ENCODE results near the gene CFAP141.

DNA sequence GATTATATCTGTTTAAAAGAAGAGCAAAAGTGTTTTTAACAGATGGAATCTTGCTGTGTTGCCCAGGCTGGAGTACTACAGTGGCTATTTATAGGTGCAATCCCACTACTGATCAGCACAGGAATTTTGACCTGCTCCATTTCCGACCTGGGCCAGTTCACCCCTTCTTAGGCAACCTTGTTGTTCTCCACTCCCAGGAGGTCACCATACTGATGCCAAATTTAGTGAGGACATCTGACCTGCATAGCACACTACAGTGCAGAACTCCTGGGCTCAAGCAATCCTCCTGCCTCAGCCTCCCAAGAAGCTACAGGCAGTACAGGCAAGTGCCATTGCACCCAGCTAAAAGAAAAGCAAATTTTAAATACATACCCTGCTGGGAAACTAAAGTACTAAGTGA, 39.9 kb downstream of the CFAP141 start:
- TF ChIP-seq, protein P1, sequence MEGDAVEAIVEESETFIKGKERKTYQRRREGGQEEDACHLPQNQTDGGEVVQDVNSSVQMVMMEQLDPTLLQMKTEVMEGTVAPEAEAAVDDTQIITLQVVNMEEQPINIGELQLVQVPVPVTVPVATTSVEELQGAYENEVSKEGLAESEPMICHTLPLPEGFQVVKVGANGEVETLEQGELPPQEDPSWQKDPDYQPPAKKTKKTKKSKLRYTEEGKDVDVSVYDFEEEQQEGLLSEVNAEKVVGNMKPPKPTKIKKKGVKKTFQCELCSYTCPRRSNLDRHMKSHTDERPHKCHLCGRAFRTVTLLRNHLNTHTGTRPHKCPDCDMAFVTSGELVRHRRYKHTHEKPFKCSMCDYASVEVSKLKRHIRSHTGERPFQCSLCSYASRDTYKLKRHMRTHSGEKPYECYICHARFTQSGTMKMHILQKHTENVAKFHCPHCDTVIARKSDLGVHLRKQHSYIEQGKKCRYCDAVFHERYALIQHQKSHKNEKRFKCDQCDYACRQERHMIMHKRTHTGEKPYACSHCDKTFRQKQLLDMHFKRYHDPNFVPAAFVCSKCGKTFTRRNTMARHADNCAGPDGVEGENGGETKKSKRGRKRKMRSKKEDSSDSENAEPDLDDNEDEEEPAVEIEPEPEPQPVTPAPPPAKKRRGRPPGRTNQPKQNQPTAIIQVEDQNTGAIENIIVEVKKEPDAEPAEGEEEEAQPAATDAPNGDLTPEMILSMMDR (IDR thresholded peaks at IDR 0.05): no peak
- no peak for TF ChIP-seq POLR2A (IDR thresholded peaks at IDR 0.05)
